GM12872 (cell line): ENCODE results near the gene SPACA5B.
"Not testable (repeated sequence)": the region's sequence is repeated elsewhere in the genome, so short reads cannot be mapped to it uniquely, and the experiment has no call there.

Experiments
- TF ChIP-seq, protein P1 (sequence below): IDR thresholded peaks from 3 replicates; pipeline ENCODE4 v1.5.1; 2011; ENCODE audit warnings: low read depth, mild to moderate bottlenecking, low read length, moderate library complexity; ENCODE audit not compliant: insufficient read depth

Gene SPACA5B

GRCh38 chrX:48130326-48130725 lies at the start of gene SPACA5B:
TSS of gene SPACA5B (plus strand) at chrX:48130626. CDS start at chrX:48130688, 62 bp downstream.
- TF ChIP-seq, protein P1, sequence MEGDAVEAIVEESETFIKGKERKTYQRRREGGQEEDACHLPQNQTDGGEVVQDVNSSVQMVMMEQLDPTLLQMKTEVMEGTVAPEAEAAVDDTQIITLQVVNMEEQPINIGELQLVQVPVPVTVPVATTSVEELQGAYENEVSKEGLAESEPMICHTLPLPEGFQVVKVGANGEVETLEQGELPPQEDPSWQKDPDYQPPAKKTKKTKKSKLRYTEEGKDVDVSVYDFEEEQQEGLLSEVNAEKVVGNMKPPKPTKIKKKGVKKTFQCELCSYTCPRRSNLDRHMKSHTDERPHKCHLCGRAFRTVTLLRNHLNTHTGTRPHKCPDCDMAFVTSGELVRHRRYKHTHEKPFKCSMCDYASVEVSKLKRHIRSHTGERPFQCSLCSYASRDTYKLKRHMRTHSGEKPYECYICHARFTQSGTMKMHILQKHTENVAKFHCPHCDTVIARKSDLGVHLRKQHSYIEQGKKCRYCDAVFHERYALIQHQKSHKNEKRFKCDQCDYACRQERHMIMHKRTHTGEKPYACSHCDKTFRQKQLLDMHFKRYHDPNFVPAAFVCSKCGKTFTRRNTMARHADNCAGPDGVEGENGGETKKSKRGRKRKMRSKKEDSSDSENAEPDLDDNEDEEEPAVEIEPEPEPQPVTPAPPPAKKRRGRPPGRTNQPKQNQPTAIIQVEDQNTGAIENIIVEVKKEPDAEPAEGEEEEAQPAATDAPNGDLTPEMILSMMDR: not testable (repeated sequence)

DNA sequence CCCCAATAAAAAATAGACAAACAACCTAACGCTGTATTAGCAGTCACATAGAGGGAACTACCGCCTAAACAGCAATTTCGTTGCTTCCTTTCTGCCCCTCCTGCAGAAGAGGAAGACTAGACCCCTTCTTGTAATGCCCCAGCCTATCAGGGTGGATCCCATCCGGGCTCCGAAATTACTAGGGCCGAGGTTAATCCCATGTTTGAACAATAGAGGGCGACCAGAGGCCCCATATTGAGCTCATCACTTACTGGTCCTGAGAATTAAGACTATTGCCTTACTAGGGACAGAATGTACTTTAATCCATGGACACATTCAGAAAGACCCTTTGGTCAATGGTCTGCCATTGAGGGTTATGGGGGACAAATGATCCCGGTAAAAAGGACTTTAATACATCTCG lies 47.2 kb upstream of the SPACA5B start:
- TF ChIP-seq, protein P1: peak; percentile 57

GRCh38 chrX:48083706-48084105 lies 46.7 kb upstream of the SPACA5B start:
- TF ChIP-seq, protein P1: no peak

- TF ChIP-seq, protein P1: no peak
Observed at GRCh38 chrX:48086082-48086481, 44.3 kb upstream of the SPACA5B start.

- TF ChIP-seq, protein P1: no peak
Observed at GRCh38 chrX:48090123-48090522, 40.3 kb upstream of the SPACA5B start.

- TF ChIP-seq, protein P1: no peak
Observed at GRCh38 chrX:48101443-48101842, 29.0 kb upstream of the SPACA5B start.

- TF ChIP-seq, protein P1: no peak
Observed at GRCh38 chrX:48102874-48103374, 27.5 kb upstream of the SPACA5B start.
